H9 (cell line): Measurements from ENCODE around the gene C12orf75. TPM values are rescaled to one million over a fixed set of nuclear protein-coding genes. Genes with fewer than 3 reads are reported as not detected.

ENCODE experiments used
- DNase-seq: peaks from one replicate; pipeline ENCODE4 v3.0.0-alpha.2; 2017
- H2AFZ ChIP-seq: one replicate; pipeline ENCODE4 v1.6.1; 2013; ENCODE audit warnings: mild to moderate bottlenecking, low read length, control low read depth, moderate library complexity
- H2AK5ac ChIP-seq: 2 replicates; pipeline ENCODE4 v1.6.1; 2013; ENCODE audit warnings: low read length, control low read depth, mixed read lengths; ENCODE audit not compliant: insufficient read length
- H2BK120ac ChIP-seq: one replicate; pipeline ENCODE4 v1.6.1; 2013; ENCODE audit warnings: low read depth, mild to moderate bottlenecking, low read length, control low read depth, inconsistent platforms; ENCODE audit not compliant: poor library complexity, severe bottlenecking
- H2BK12ac ChIP-seq: 2 replicates; pipeline ENCODE4 v1.6.1; 2013; ENCODE audit warnings: low read length, control low read depth, mixed read lengths, low read depth; ENCODE audit not compliant: insufficient read length
- H2BK15ac ChIP-seq: 2 replicates; pipeline ENCODE4 v1.6.1; 2013; ENCODE audit warnings: low read depth, low read length, control low read depth
- H2BK20ac ChIP-seq: one replicate; pipeline ENCODE4 v1.6.1; 2013; ENCODE audit warnings: low read depth, mild to moderate bottlenecking, low read length, control low read depth, inconsistent platforms; ENCODE audit not compliant: poor library complexity, severe bottlenecking
- H2BK5ac ChIP-seq: 2 replicates; pipeline ENCODE4 v1.6.1; 2013; ENCODE audit warnings: low read length, control low read depth, mixed read lengths; ENCODE audit not compliant: insufficient read length
- H3K14ac ChIP-seq: 2 replicates; pipeline ENCODE4 v1.6.1; 2013; ENCODE audit warnings: low read length, control low read depth; ENCODE audit not compliant: insufficient read depth
- H3K18ac ChIP-seq: 2 replicates; pipeline ENCODE4 v1.6.1; 2013; ENCODE audit warnings: low read depth, mild to moderate bottlenecking, mixed read lengths, low read length, control low read depth; ENCODE audit not compliant: insufficient read length
- H3K23ac ChIP-seq: 2 replicates; pipeline ENCODE4 v1.6.1; 2013; ENCODE audit warnings: low read length, control low read depth, mixed read lengths, low read depth; ENCODE audit not compliant: insufficient read length
- H3K23me2 ChIP-seq: 2 replicates; pipeline ENCODE4 v1.6.1; 2013; ENCODE audit warnings: low read depth, mild to moderate bottlenecking, mixed read lengths, low read length, control low read depth; ENCODE audit not compliant: insufficient read length, poor library complexity, severe bottlenecking
- H3K27ac ChIP-seq: 2 replicates; pipeline ENCODE4 v1.5.1; 2013; ENCODE audit warnings: low read length, control low read depth, mixed read lengths, low read depth; ENCODE audit not compliant: insufficient read length
- H3K27me3 ChIP-seq: 2 replicates; pipeline ENCODE4 v1.6.1; 2013; ENCODE audit warnings: low read length, control low read depth, inconsistent platforms; ENCODE audit not compliant: insufficient read depth
- H3K4ac ChIP-seq: 2 replicates; pipeline ENCODE4 v1.6.1; 2013; ENCODE audit warnings: low read depth, mild to moderate bottlenecking, control low read depth, inconsistent platforms, low read length, moderate library complexity
- H3K4me1 ChIP-seq: 2 replicates; pipeline ENCODE4 v1.6.1; 2013; ENCODE audit warnings: low read length, control low read depth, inconsistent platforms; ENCODE audit not compliant: insufficient read depth
- H3K4me2 ChIP-seq: 2 replicates; pipeline ENCODE4 v1.6.1; 2013; ENCODE audit warnings: low read length, control low read depth, mixed read lengths; ENCODE audit not compliant: insufficient read length, insufficient read depth
- H3K56ac ChIP-seq: 2 replicates; pipeline ENCODE4 v1.6.1; 2013; ENCODE audit warnings: low read depth, mild to moderate bottlenecking, mixed read lengths, low read length, control low read depth; ENCODE audit not compliant: insufficient read length
- H3K79me1 ChIP-seq: 2 replicates; pipeline ENCODE4 v1.6.1; 2013; ENCODE audit warnings: low read depth, mild to moderate bottlenecking, moderate library complexity, low read length, control low read depth, inconsistent platforms; ENCODE audit not compliant: insufficient read depth, poor library complexity, severe bottlenecking
- H3K79me2 ChIP-seq: 2 replicates; pipeline ENCODE4 v1.6.1; 2013; ENCODE audit warnings: low read length, control low read depth, inconsistent platforms; ENCODE audit not compliant: insufficient read depth
- H3K9ac ChIP-seq: 2 replicates; pipeline ENCODE4 v1.6.1; 2013; ENCODE audit warnings: low read length, control low read depth, mixed read lengths; ENCODE audit not compliant: insufficient read length; ENCODE audit errors: extremely low read depth
- H3K9me3 ChIP-seq: one replicate; pipeline ENCODE4 v1.6.1; 2013; ENCODE audit warnings: low read depth, low read length, inconsistent platforms; ENCODE audit not compliant: control insufficient read depth
- H3T11ph ChIP-seq: one replicate; pipeline ENCODE4 v1.6.1; 2013; ENCODE audit warnings: mild to moderate bottlenecking, low read length, control low read depth, inconsistent platforms
- H4K20me1 ChIP-seq: one replicate; pipeline ENCODE4 v1.6.1; 2013; ENCODE audit not compliant: control insufficient read depth, insufficient read length, insufficient read depth
- H4K5ac ChIP-seq: 2 replicates; pipeline ENCODE4 v1.6.1; 2013; ENCODE audit warnings: low read depth, mild to moderate bottlenecking, mixed read lengths, low read length, control low read depth; ENCODE audit not compliant: insufficient read length
- H4K8ac ChIP-seq: replicated peaks from 2 replicates; pipeline ENCODE4 v1.6.1; 2013; ENCODE audit warnings: low read length, control low read depth, mixed read lengths, low read depth; ENCODE audit not compliant: insufficient read length
- H4K91ac ChIP-seq: 2 replicates; pipeline ENCODE4 v1.6.1; 2013; ENCODE audit warnings: low read depth, mild to moderate bottlenecking, moderate library complexity, mixed read lengths, low read length, control low read depth; ENCODE audit not compliant: insufficient read length
- H3K27ac Mint-ChIP-seq, 3 experiments: 2 replicates in 2 of 3; 3 replicates in 1 of 3; pipeline ENCODE4 v1.8.0; 2020 to 2021; ENCODE audit warnings: mixed read lengths in 3 of 3, mild to moderate bottlenecking in 1 of 3, moderate library complexity in 1 of 3
- H3K27me3 Mint-ChIP-seq: 2 replicates; pipeline ENCODE4 v1.8.0; 2021; ENCODE audit warnings: low read depth, mild to moderate bottlenecking, moderate library complexity, mixed read lengths
- H3K36me3 Mint-ChIP-seq, 3 experiments: 2 replicates in 2 of 3; 3 replicates in 1 of 3; pipeline ENCODE4 v1.8.0; 2020 to 2021; ENCODE audit warnings: low read depth in 3 of 3, mixed read lengths in 3 of 3; ENCODE audit not compliant: insufficient read depth in 1 of 3
- H3K4me1 Mint-ChIP-seq, 2 experiments: 2 replicates each; pipeline ENCODE4 v1.8.0; 2020; ENCODE audit warnings: mixed read lengths in 2 of 2
- H3K4me3 Mint-ChIP-seq, 2 experiments: 2 replicates in 1 of 2; 3 replicates in 1 of 2; pipeline ENCODE4 v1.8.0; 2020 to 2021; ENCODE audit warnings: mild to moderate bottlenecking in 2 of 2, mixed read lengths in 2 of 2, moderate library complexity in 1 of 2
- H3K9me3 Mint-ChIP-seq, 2 experiments: 2 replicates in 1 of 2; 3 replicates in 1 of 2; pipeline ENCODE4 v1.8.0; 2020; ENCODE audit warnings: mild to moderate bottlenecking in 2 of 2, mixed read lengths in 2 of 2, moderate library complexity in 1 of 2
- CTCF ChIP-seq: fragments of 200-600 bp; sonication (generic); conservative IDR thresholded peaks from 3 replicates; pipeline ENCODE4 v1.8.0; 2021; ENCODE audit warnings: antibody characterized with exemption, mild to moderate bottlenecking
- WGBS: extraction: QIAGEN DNeasy Blood & Tissue Kit; methylation state at CpG from one replicate; pipeline ENCODE4 v1.1.7; 2013; ENCODE audit warnings: missing lambda C conversion rate, low lambda C conversion rate, mixed read lengths; ENCODE audit not compliant: insufficient read length; ENCODE audit errors: extremely low coverage; 5-methylcytosine and 5-hydroxymethylcytosine counted together
- total RNA-seq: library from RNA; stranded (reverse); gene quantifications from 2 replicates; pipeline ENCODE4 v1.2.1, GENCODE V29; 2021

The C12orf75 gene
- total RNA-seq, 1 experiment from 2014 or later, result 37.9 TPM

DNA sequence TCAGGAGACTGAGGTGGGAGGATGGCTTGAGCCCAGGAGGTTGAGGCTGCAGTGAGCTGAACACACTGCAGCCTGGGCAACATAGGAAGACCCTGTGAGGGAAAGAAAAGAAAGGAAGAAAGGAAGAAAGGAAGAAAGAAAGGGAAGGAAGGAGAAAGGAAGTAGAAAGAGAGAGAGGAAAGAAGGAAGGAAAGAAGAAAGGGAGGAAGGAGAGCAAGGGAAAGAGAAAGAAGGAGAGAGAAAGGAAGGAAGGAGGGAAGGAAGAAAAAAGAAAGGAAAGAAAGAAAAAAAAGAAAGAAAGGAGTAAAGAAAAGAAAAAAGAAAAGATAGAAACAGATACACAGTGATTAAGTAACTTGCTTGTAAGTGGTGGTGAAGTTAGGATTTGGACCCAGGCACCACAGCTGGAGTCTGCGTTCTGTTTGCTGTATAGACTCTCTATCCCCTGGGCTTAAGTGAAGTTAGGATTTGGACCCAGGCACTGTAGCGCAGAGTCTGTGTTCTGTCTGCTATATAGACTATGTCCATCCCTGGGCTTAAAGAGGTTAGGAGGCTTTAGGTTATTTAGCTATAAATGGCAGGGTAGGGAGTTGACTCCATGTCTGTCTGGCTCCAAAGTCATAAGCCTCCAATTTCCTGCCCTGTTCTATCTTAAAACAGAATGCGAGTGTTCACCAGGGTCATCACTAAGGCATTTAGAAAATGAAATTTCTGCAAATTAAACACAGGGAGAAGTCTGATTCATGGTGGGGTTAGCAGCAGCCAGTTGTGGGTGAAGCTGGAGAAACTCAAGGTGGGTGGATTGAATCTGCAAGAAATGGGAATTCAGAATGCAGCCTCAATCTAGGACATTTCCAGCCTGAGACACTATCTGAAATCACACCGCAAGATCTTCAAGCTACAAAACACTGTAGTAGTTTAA lies 13.3 kb upstream of the C12orf75 start:
- Histone ChIP-seq H4K91ac (no peak overlapping the region), H2BK20ac (no peak overlapping the region), H2BK120ac (no peak overlapping the region), H2BK5ac (no peak overlapping the region), H3K79me1 (no peaks in the 10 kb centered on the region), H3K23me2 (no peaks in the 10 kb centered on the region), H3K4ac (no peak overlapping the region), H3K23ac (no peak overlapping the region), H3K27me3 (no peaks in the 10 kb centered on the region), H2AK5ac (no peak overlapping the region), H2BK15ac (no peak overlapping the region), H3K56ac (no peak overlapping the region), H2BK12ac (no peak overlapping the region), H3K9ac (no peak overlapping the region), H4K8ac (no peak overlapping the region), H3K9me3 (peaks cover 7% of the 10 kb centered on the region), H3T11ph (no peak overlapping the region), H3K27ac (no peak overlapping the region), H3K18ac (no peak overlapping the region), H3K14ac (no peak overlapping the region), H4K5ac (no peak overlapping the region), H2AFZ (no peak overlapping the region), H3K4me1 (no peaks in the 10 kb centered on the region), H4K20me1 (no peaks in the 10 kb centered on the region), H3K79me2 (no peaks in the 10 kb centered on the region), H3K4me2 (no peak overlapping the region)
- peaks cover 14 to 22% (median 16%) of the 10 kb centered on the region in 3 experiments; a peak in 5 of 7 replicates for H3K36me3 Mint-ChIP-seq
- peaks cover 23 to 30% of the 10 kb centered on the region in 2 experiments for H3K9me3 Mint-ChIP-seq
- no peak for TF ChIP-seq CTCF
- H3K27ac Mint-ChIP-seq, result peak overlapping the region in 1 of 3 experiments; percentile 12; a peak in 1 of 7 replicates
- peaks cover 0 to 5% of the 10 kb centered on the region in 2 experiments; a peak in 2 of 4 replicates for H3K4me1 Mint-ChIP-seq
- peaks cover 8% of the 10 kb centered on the region for H3K27me3 Mint-ChIP-seq
- H3K4me3 Mint-ChIP-seq, result no peak overlapping the region
- DNase-seq, result no peak
- no CpG with 5 or more reads among the region's 4 CpGs for WGBS
